H1 (cell line): Measurements from ENCODE around the gene CATSPERD. TPM values are rescaled to one million over a fixed set of nuclear protein-coding genes. Genes with fewer than 3 reads are reported as not detected.

Experiments
- CTCF ChIA-PET: fragments of 300-600 bp; sonication (Branson Sonifier 250); formaldehyde crosslinking; loops from one replicate; lab custom pipeline; 2021; ENCODE audit not compliant: partially characterized antibody; lab: Charles Lee
- POLR2A ChIA-PET: fragments of 300-600 bp; sonication (Branson Sonifier 250); formaldehyde crosslinking; loops from one replicate; lab custom pipeline; 2021; ENCODE audit warnings: inconsistent platforms; ENCODE audit not compliant: partially characterized antibody; lab: Charles Lee
- DNase-seq, 2 experiments: peaks; one replicate each; pipeline versions ENCODE4 v3.0.0 to v3.0.0-alpha.2; 2010 to 2022; ENCODE audit warnings: low spot score in 2 of 2, low read depth in 1 of 2, mixed read lengths in 1 of 2
- FAIRE-seq: peaks from 2 replicates; lab custom pipeline; 2011; peaks lifted over from hg19 to GRCh38; lab: Jason Lieb, UNC
- H2AFZ ChIP-seq: 2 replicates; pipeline ENCODE4 v1.8.1; 2012; ENCODE audit warnings: low read length, inconsistent platforms
- H2AK5ac ChIP-seq: 2 replicates; pipeline ENCODE4 v1.6.1; 2013; ENCODE audit warnings: low read depth, low read length
- H2BK120ac ChIP-seq: replicated peaks from 2 replicates; pipeline ENCODE3; 2013; ENCODE audit warnings: low read depth, low read length, inconsistent platforms
- H2BK12ac ChIP-seq: 2 replicates; pipeline ENCODE4 v1.6.1; 2013; ENCODE audit warnings: low read depth, low read length
- H2BK15ac ChIP-seq: 2 replicates; pipeline ENCODE4 v1.6.1; 2013; ENCODE audit warnings: low read length
- H2BK20ac ChIP-seq: 2 replicates; pipeline ENCODE4 v1.6.1; 2013; ENCODE audit warnings: low read length
- H2BK5ac ChIP-seq: 2 replicates; pipeline ENCODE4 v1.6.1; 2013; ENCODE audit warnings: low read depth, low read length
- H3K14ac ChIP-seq: 2 replicates; pipeline ENCODE4 v1.6.1; 2013; ENCODE audit warnings: inconsistent platforms; ENCODE audit not compliant: insufficient read length
- H3K18ac ChIP-seq: 2 replicates; pipeline ENCODE4 v1.6.1; 2013; ENCODE audit warnings: low read length; ENCODE audit errors: extremely low read depth
- H3K23ac ChIP-seq: 2 replicates; pipeline ENCODE4 v1.6.1; 2013; ENCODE audit warnings: inconsistent platforms; ENCODE audit not compliant: insufficient read length
- H3K23me2 ChIP-seq: 2 replicates; pipeline ENCODE4 v1.6.1; 2013; ENCODE audit warnings: low read depth, low read length
- H3K27ac ChIP-seq: 2 replicates; pipeline ENCODE4 v1.6.1; 2011; ENCODE audit warnings: low read depth, low read length, inconsistent platforms
- H3K27me3 ChIP-seq, 4 experiments: replicated peaks in 1 of 4; 1 replicate in 1 of 4; 2 replicates in 3 of 4; pipeline versions ENCODE4 v1.6.1 to v1.8.1; 2011 to 2013; ENCODE audit warnings: low read length in 3 of 4, mild to moderate bottlenecking in 3 of 4, inconsistent platforms in 2 of 4, mixed read lengths in 2 of 4, moderate library complexity in 1 of 4; ENCODE audit not compliant: control insufficient read depth in 3 of 4, insufficient read depth in 3 of 4; ENCODE audit errors: extremely low read depth in 1 of 4
- H3K36me3 ChIP-seq, 4 experiments: 2 replicates each; pipeline versions ENCODE4 v1.6.1 to v1.8.1; 2011 to 2013; ENCODE audit warnings: mild to moderate bottlenecking in 4 of 4, low read length in 3 of 4, moderate library complexity in 2 of 4, control low read depth in 1 of 4, inconsistent platforms in 1 of 4; ENCODE audit not compliant: insufficient read depth in 4 of 4, control insufficient read depth in 2 of 4
- H3K4ac ChIP-seq: replicated peaks from 2 replicates; pipeline ENCODE3; 2013; ENCODE audit warnings: low read length, low read depth, mixed read lengths, inconsistent platforms; ENCODE audit not compliant: insufficient read length
- H3K4me1 ChIP-seq, 4 experiments: replicated peaks in 1 of 4; 1 replicate in 1 of 4; 2 replicates in 3 of 4; pipeline versions ENCODE4 v1.6.1 to v1.8.1; 2011 to 2013; ENCODE audit warnings: low read length in 3 of 4, inconsistent platforms in 2 of 4, mixed read lengths in 1 of 4; ENCODE audit not compliant: insufficient read depth in 4 of 4, control insufficient read depth in 3 of 4
- H3K4me2 ChIP-seq, 2 experiments: 2 replicates each; pipeline versions ENCODE4 v1.6.1 to v1.8.1; 2011 to 2013; ENCODE audit warnings: low read depth in 2 of 2, low read length in 2 of 2, control low read depth in 1 of 2, inconsistent platforms in 1 of 2, mild to moderate bottlenecking in 1 of 2; ENCODE audit not compliant: insufficient read depth in 1 of 2
- H3K4me3 ChIP-seq, 4 experiments: fragments of 200-600, 300-600 bp in 1 of 4; sonication (generic), shearing (Covaris generic), sonication (Bioruptor Twin) in 1 of 4; 2 replicates each; pipeline versions ENCODE4 v1.5.1 to v1.8.1; 2011 to 2016; ENCODE audit warnings: low read length in 4 of 4, low read depth in 3 of 4, control low read depth in 2 of 4, inconsistent platforms in 2 of 4, mild to moderate bottlenecking in 2 of 4, mixed read lengths in 1 of 4, moderate library complexity in 1 of 4; ENCODE audit not compliant: insufficient read depth in 2 of 4; ENCODE audit errors: extremely low read depth in 1 of 4
- H3K56ac ChIP-seq: replicated peaks from 2 replicates; pipeline ENCODE3; 2013; ENCODE audit warnings: low read depth, mild to moderate bottlenecking, mixed read lengths, low read length, inconsistent platforms; ENCODE audit not compliant: insufficient read length
- H3K79me1 ChIP-seq: 2 replicates; pipeline ENCODE4 v1.6.1; 2013; ENCODE audit warnings: low read depth, low read length, control low read depth
- H3K79me2 ChIP-seq, 2 experiments: 2 replicates each; pipeline versions ENCODE4 v1.6.1 to v1.8.1; 2012 to 2013; ENCODE audit warnings: low read length in 2 of 2, mild to moderate bottlenecking in 2 of 2, inconsistent platforms in 1 of 2; ENCODE audit not compliant: insufficient read depth in 2 of 2, control insufficient read depth in 1 of 2
- H3K9ac ChIP-seq, 4 experiments: replicated peaks in 1 of 4; 1 replicate in 1 of 4; 2 replicates in 3 of 4; pipeline versions ENCODE4 v1.6.1 to v1.8.1; 2011 to 2013; ENCODE audit warnings: low read depth in 3 of 4, low read length in 3 of 4, control low read depth in 2 of 4, mild to moderate bottlenecking in 2 of 4, moderate library complexity in 2 of 4, inconsistent platforms in 1 of 4; ENCODE audit errors: extremely low read depth in 1 of 4
- H3K9me3 ChIP-seq, 2 experiments: 2 replicates each; pipeline versions ENCODE4 v1.6.1 to v1.8.1; 2012 to 2013; ENCODE audit warnings: mild to moderate bottlenecking in 2 of 2, moderate library complexity in 2 of 2, control low read depth in 1 of 2, inconsistent platforms in 1 of 2, low read depth in 1 of 2, low read length in 1 of 2, mixed read lengths in 1 of 2; ENCODE audit not compliant: insufficient read depth in 2 of 2
- H4K20me1 ChIP-seq, 2 experiments: replicated peaks in 1 of 2; 2 replicates each; pipeline versions ENCODE3 to v1.8.1; 2011 to 2013; ENCODE audit warnings: inconsistent platforms in 2 of 2, low read length in 2 of 2, mild to moderate bottlenecking in 1 of 2; ENCODE audit not compliant: insufficient read depth in 2 of 2, control insufficient read depth in 1 of 2
- H4K5ac ChIP-seq: 2 replicates; pipeline ENCODE4 v1.6.1; 2013; ENCODE audit warnings: low read length, low read depth, mixed read lengths, inconsistent platforms; ENCODE audit not compliant: insufficient read length
- H4K8ac ChIP-seq: 2 replicates; pipeline ENCODE4 v1.8.0; 2013; ENCODE audit warnings: mild to moderate bottlenecking, moderate library complexity, low read length, inconsistent platforms; ENCODE audit not compliant: insufficient read depth; ENCODE audit errors: extremely low read depth
- H4K91ac ChIP-seq: replicated peaks from 2 replicates; pipeline ENCODE3; 2013; ENCODE audit warnings: low read length, mixed read lengths, inconsistent platforms; ENCODE audit not compliant: insufficient read length
- EP300 ChIP-seq, 2 experiments: IDR thresholded peaks; 1 replicate in 1 of 2; 2 replicates in 1 of 2; pipeline ENCODE4 v1.6.1; 2011 to 2012; ENCODE audit warnings: low read depth in 2 of 2, low read length in 2 of 2, mild to moderate bottlenecking in 2 of 2, borderline replicate concordance in 1 of 2, inconsistent platforms in 1 of 2, moderate library complexity in 1 of 2
- NRF1 ChIP-seq: IDR thresholded peaks from 2 replicates; pipeline ENCODE4 v1.6.1; 2011; ENCODE audit warnings: mild to moderate bottlenecking, low read depth, low read length, improper control_type of control experiment
- POLR2A ChIP-seq, 2 experiments: IDR thresholded peaks; 1 replicate in 1 of 2; 2 replicates in 1 of 2; pipeline ENCODE4 v1.6.1; 2011; ENCODE audit warnings: low read depth in 2 of 2, low read length in 2 of 2, mild to moderate bottlenecking in 2 of 2; ENCODE audit errors: control extremely low read depth in 1 of 2
- ZNF274 ChIP-seq: IDR thresholded peaks from 2 replicates; pipeline ENCODE4 v1.7.0; 2012; ENCODE audit warnings: low read length, borderline replicate concordance; ENCODE audit errors: extremely low read depth
- WGBS, 2 experiments: shearing (Covaris generic) in 1 of 2; methylation state at CpG; one replicate each; pipeline versions ENCODE4 v1.1.6 to v1.1.7; 2013 to 2015; ENCODE audit warnings: low lambda C conversion rate in 2 of 2, mixed read lengths in 2 of 2, inconsistent platforms in 1 of 2, low coverage in 1 of 2, missing lambda C conversion rate in 1 of 2; ENCODE audit not compliant: insufficient replicate concordance in 2 of 2, insufficient coverage in 1 of 2, insufficient read length in 1 of 2; ENCODE audit errors: extremely low coverage in 1 of 2, missing lambda C conversion rate in 1 of 2; 5-methylcytosine and 5-hydroxymethylcytosine counted together
- polyA plus RNA-seq, 7 experiments: library from polyadenylated mRNA; depleted of rRNA in 3 of 7; stranded (reverse) in 5 of 7; unstranded in 2 of 7; fragments of >200 nt in 5 of 7; fragments of 200-250 nt in 2 of 7; gene quantifications; 1 replicate in 5 of 7; 2 replicates in 1 of 7; 4 replicates in 1 of 7; pipeline versions ENCODE4 v1.2.1 to v1.2.3, GENCODE V29; 2011 to 2013; ENCODE audit warnings: missing spikeins in 2 of 7, mixed read lengths in 2 of 7
- total RNA-seq: library from RNA; stranded (reverse); fragmentation: NEBNext Ultra II Directional; extraction: Animal tissue kit (Norgen Biotek cat#: 25700); gene quantifications from 2 replicates; pipeline ENCODE4 v1.2.1, GENCODE V29; 2021

The CATSPERD gene
- total and polyA plus RNA-seq, 2 of the 8 experiments (the other 6 are each of a cell fraction or from before 2014, with no cell fraction given) = 0.12 TPM; not detected in 1

- no peak overlapping the region for H2BK20ac ChIP-seq
- no peak for DNase-seq
- H3K9me3 ChIP-seq = no peaks in the 10 kb centered on the region
- WGBS, 2 experiments = 87% methylated on average over 8 of the region's 9 CpGs; no CpG with 5 or more reads in 1 of the 2 experiments
- no peak overlapping the region for H3K27ac ChIP-seq
- H2BK120ac ChIP-seq = no peak overlapping the region
- H4K91ac ChIP-seq = no peak overlapping the region
- H3K56ac ChIP-seq = no peak overlapping the region
- ChIA-PET CTCF (interaction anchor here (0.6 to 4.5 kb wide), 8 partner anchors 14 to 175 kb away, joined by 3 to 32 read pairs (median 4); no protein-coding TSS in a partner anchor), POLR2A (interaction anchor here (0.7 to 2.5 kb wide), 3 partner anchors 14 to 213 kb away, joined by 3 to 6 read pairs (median 4); no protein-coding TSS in a partner anchor)
- no peak for FAIRE-seq
- H4K5ac ChIP-seq = no peak overlapping the region
- H3K23me2 ChIP-seq = peaks cover 4% of the 10 kb centered on the region; the same call in 1 of the 2 replicates
- no peak overlapping the region for H3K14ac ChIP-seq
- no peaks in the 10 kb centered on the region for H3K36me3 ChIP-seq
- peaks cover 4% of the 10 kb centered on the region; the same call in 1 of the 2 replicates for H3K79me1 ChIP-seq
- no peak overlapping the region for H2BK12ac ChIP-seq
- no peak overlapping the region for H2BK15ac ChIP-seq
- H2AFZ ChIP-seq = no peak overlapping the region
- no peak overlapping the region for H3K4me2 ChIP-seq
- H3K79me2 ChIP-seq = no peaks in the 10 kb centered on the region; a peak in 1 of 4 replicates
- H3K23ac ChIP-seq = no peak overlapping the region
- H3K9ac ChIP-seq = no peak overlapping the region
- no peak overlapping the region for H2AK5ac ChIP-seq
- H3K27me3 ChIP-seq = peaks cover 0 to 4% (median 0%) of the 10 kb centered on the region in 4 experiments; a peak in 1 of 7 replicates
- H3K4ac ChIP-seq = no peak overlapping the region
- peaks cover 0 to 7% (median 4%) of the 10 kb centered on the region in 4 experiments; a peak in 4 of 7 replicates for H3K4me1 ChIP-seq
- H4K8ac ChIP-seq = no peak overlapping the region
- no peak overlapping the region for H2BK5ac ChIP-seq
- H4K20me1 ChIP-seq = peaks cover 0 to 6% of the 10 kb centered on the region in 2 experiments
- H3K18ac ChIP-seq = no peak overlapping the region
- no peak overlapping the region for H3K4me3 ChIP-seq
- TF ChIP-seq EP300 (IDR thresholded peaks at IDR 0.05; ENCODE audit: borderline replicate concordance in 1 of 2, low read depth in 2 of 2, low read length in 2 of 2) (no peak), POLR2A (IDR thresholded peaks at IDR 0.05; ENCODE audit: control extremely low read depth in 1 of 2, low read depth in 2 of 2, low read length in 2 of 2) (no peak), NRF1 (no peak), ZNF274 (no peak)
These were observed 88.6 kb downstream of the CATSPERD start for GRCh38 chr19:5809053-5809452.
